D341Med (cell line): ENCODE results near the gene LMNA.
A peak's percentile ranks its signal among the peaks of the same experiment; 100 is the strongest.

Experiments used
- DNase-seq: peaks from one replicate; pipeline ENCODE4 v3.0.0; 2012; ENCODE audit warnings: low spot score

LMNA gene

GRCh38 chr1:156081917-156082308, 32.6 kb upstream of the LMNA start:
- no peak for DNase-seq

- DNase-seq, result peak; percentile 92
These were observed 32.0 kb upstream of the LMNA start, which contains the start of gene MEX3A for GRCh38 chr1:156082309-156083091. MEX3A (minus strand) TSS chr1:156082465; CDS start chr1:156081998, 467 bp downstream.

GRCh38 chr1:156083800-156084790, 30.4 kb upstream of the LMNA start:
- no peak for DNase-seq

DNA sequence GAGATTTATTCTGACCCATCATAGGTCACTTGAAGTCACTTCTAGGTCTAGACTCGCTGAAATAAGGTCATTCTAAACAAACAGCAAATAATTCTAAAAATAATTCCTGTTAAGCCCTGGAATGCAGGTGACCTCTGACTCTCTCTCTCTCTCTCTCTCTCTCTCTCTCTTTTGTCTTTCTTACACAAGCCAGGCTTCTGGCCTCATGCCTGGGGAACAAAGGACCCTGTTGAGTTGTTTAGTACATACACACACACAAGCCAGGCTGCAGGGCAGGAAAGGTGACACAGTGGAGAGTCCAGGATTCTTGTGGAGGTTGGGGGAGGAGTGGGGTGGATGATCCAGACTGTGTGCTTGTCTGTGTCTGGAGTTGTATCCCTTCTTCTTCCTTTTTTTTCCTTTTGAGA, 28.3 kb upstream of the LMNA start:
- DNase-seq, result no peak

DNA sequence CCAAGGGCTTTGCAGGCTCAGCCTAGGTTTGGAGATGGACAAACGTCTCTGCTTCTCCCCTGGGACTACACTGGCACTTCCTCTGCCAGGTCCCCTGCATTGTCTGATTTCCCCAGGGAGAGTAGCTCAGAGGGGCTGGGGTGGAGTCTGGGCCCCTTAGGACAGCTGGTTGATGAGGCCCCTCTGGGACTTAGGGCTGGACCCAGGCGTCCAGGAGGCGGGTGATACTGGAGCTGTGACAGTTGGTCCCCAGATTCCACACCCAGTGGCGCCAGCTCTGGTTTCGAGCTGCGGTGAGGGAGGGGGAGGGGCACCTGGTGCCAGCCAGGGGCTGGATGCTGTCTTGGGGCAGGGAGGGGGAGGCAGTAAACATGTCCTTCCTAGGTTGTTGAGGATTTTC, 24.8 kb upstream of the LMNA start:
- peak; percentile 97 for DNase-seq

DNA sequence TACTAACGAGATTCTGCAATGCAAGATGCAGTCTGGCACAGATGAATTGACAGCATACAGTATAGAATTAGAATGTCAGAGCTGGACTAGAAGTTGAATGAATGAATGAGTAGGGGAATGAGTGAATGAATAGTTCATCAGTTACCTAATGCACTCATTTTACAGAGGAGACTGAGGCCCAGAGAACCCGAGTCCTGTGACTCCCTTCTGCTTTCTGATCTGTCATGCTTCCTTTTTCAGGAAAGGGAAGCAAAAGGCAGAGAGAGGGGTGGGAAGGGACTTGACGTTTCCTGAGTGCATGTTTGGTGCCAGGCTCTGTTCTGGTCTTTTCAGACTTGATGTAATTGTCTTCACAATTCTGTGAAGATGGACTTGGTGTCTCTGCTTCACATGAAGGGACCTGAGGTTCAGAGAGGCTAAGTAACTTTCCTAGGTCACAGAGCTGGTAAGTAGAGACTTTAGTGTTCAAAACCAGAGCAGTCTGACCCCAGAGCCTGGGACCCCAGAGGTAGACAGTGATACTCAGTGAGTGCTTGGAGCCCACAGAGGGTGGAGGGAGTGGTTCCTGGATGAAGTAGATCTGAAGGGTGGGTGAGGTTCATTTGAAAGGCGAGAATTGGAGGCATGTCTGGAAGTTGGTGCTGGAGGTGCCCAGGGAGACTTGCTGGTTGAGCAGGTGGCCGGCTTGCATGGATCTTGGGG, 24.2 kb upstream of the LMNA start:
- no peak for DNase-seq

GRCh38 chr1:156090840-156091188, 23.7 kb upstream of the LMNA start:
- peak; percentile 89 for DNase-seq

GRCh38 chr1:156091610-156092009, 22.9 kb upstream of the LMNA start:
- DNase-seq, result no peak

GRCh38 chr1:156095906-156096508, 18.5 kb upstream of the LMNA start:
- DNase-seq, result no peak

DNA sequence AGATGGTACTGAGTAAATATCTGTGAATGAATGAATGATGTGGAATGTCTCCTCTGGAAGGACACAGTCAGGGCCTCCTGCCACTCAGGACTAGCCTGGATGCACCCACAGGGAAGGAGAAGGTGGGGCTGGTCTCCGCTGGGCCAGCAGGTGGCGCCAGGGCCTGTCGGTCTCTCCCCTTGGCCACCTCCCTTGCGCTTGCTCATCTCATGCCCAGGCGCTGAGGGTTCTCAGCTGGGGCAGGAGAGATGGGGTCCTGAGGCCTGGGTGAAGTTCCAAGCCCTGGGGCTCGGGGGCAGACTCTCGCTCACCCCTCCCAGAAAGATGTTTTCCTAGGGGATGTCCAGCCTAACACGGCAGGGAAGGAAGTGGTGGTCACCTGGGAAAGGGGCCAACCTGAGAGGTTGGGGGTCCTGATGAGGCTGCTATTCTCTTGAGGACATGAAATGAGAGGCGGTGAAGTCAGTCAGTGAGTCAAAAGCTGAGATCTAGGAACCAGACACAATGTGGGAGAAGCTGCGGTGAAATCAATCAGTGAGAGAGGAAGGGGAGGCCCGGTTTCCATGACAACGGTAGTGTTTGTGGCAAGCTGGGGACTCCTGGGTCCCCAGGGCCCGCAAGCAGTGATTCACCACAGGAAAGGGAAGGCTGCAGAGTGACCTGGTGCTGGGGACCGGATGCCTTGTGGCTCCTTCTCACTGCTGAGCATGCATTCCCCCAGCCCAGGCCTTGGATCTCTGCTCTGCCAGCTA, 17.7 kb upstream of the LMNA start:
- peak; percentile 93 for DNase-seq

DNA sequence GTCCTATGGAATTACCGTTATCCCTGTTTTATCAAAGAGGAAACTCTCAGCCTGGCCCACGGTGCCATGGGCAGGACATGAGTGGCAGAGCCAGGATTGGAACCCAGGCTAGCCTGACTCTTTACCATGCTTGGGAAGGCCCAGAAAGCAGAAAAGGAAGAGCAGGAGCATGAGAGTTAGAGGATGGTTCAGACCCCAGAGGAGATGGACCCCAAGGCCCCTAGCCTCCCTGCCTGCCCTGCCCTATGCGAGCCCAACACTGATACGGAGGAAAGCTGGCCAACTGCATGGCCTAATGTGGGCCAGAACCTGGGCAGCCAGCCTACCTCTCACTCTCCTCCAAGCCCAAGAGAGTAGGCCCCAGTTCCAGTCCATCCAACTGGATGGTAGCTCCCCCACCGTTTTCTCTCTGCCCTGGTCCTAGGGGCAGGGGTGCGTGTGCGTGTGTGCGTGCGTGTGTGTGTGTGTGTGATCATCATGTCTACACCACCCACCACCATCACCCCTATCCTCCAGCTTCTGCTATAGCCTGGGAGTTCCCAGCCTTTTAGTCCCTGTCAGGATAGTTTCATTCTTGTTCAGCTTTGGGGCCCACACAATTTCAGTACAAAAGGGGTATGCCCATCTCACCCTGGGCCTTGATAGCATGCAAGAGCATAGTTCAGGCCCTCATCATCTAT, 16.9 kb upstream of the LMNA start:
- no peak for DNase-seq

- DNase-seq, result no peak
These were observed 15.7 kb upstream of the LMNA start for GRCh38 chr1:156098784-156099183.

DNA sequence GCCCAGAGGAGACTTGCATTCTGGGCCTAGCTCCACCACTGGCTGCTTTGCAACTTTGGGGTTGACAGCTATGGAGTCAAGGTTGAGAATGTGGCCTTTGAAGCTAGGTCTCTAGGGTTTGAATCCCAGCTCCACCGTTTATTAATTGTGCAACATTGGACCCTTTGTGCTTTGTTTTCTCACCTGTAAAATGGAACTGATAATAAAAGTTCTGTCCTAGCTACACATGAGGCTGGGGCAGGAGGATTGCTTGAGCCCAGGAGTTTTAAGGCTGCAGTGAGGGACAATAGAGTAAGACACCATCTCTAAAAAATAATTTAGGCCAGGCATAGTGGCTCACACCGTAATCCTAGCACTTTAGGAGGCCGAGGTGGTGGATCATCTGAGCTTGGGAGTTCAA, 15.2 kb upstream of the LMNA start:
- no peak for DNase-seq

DNA sequence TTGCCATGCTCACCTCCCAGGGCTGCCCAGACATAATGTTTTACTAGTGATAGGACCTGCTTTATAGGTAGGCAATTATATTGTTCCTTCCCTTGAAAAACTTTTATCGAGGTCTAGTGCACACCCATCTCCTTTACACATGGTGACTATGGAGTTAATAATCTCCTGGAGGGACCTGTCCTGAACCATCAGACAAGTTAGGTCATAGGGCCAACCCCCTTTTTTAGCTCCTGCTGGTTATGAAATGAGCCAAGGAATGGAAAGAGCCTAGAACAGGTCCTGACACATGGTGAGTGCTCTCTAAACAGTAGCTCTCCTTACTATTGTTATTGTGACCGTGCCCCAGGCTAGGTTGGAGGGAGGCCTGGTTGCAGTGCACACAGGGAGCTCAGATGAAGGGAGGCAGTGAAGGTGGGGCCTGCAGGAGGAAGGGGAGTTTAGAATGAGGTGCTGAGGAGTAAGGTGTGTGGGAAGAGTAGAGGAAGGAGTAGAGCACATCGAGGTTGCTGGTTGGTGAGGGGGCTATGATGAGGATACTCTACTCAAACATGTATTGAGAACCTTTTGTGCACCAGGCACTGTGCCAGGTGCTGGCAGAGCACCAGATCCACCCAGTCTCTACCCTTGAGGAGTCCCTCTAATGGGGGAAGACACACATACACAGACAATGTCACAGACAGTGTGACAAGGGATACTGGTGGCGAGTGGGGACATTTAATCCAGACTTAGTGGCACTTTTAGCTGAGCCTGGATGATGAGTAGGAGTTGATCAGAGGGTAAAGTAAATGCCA, 14.1 kb upstream of the LMNA start:
- DNase-seq, result no peak

GRCh38 chr1:156101880-156102279, 12.6 kb upstream of the LMNA start:
- no peak for DNase-seq

DNA sequence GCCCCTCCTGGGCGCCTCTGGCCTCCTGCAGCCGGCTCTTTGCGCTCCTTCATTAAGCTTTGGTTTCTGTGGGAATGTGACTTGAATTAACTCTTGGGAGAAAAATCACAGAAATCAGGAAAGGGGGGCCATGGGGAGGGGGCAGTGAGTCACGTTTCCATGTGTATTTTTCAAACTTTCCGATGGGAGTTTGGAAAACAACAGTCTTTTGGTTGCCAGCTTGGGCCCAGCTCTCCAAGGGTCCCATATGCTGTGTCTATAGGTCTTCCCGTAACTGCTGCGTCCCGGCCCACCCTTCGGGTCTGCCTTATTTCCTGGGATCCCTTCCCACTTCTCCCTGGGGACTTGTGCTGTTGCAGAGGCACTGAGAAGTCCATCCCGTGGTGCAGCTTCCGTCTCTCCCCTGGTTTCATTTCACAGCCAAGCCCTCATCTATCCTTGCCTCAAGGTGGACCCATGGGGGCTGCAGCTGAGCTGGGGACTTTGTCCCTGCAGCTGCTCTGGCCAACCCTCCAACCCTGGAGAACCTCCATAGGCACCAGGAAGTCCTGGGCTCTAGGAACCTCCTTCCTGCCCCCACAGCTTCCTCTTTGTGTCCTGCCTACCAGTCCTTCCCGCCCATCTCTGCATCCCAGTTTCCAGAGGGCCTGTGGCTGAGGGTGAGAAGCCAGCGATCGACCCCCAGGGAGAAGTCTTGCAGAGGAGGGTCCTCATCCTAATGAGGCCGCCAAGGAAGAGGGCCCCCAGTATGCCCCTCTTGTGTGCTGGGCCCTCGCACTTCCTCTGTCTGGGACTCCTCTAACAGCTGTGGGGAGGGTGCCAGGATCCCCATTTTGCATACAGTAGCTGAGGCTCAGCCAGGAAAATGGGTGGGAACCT, 11.6 kb upstream of the LMNA start:
- DNase-seq, result no peak

DNA sequence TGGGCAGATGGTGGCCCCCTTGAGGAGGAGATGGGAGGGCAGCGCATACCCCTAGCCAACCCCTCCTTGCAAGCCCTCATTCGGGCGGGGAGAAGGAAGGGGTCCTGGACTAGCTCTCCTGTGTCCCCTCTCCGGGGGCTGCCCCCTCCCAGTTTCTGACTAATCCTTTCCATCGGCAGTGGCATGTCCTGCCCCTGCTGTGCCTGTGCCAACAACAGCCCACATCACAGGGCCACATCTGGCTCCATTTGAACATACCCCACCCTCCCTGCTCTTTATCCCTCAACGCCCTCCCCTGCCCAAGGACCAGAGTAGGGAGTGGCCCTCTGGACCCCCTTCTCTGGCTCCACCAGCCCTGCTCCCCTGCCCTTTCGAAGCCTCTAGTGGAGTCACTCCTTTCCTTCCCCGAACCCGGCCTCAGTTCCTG, 11.0 kb upstream of the LMNA start:
- DNase-seq, result no peak

- DNase-seq, result peak; percentile 76
These were observed 10.3 kb upstream of the LMNA start for GRCh38 chr1:156104065-156104810.
